HEK293 (cell line): ENCODE measurements around the gene PTPRJ.
A peak's percentile ranks its signal among the peaks of the same experiment; 100 is the strongest.

Experiments
- CTCF ChIA-PET: fragments of 350-600 bp; formaldehyde crosslinking; extraction: SDS; loops from one replicate; lab custom pipeline; 2021; ENCODE audit warnings: antibody characterized with exemption; lab: Yijun Ruan, JAX
- POLR2A ChIA-PET: fragments of 300-600 bp; formaldehyde crosslinking; extraction: SDS; loops from one replicate; lab custom pipeline; 2020; ENCODE audit warnings: antibody characterized with exemption, inconsistent platforms; lab: Yijun Ruan, JAX
- H3K27ac ChIP-seq: fragments of 200-500 bp; sonication (Bioruptor generic); 2 replicates; pipeline ENCODE4 v1.5.1; 2014; ENCODE audit warnings: low read depth, low read length, control low read depth, inconsistent platforms; ENCODE audit errors: extremely low read depth
- H3K36me3 ChIP-seq, 2 experiments: fragments of 200-500 bp in 1 of 2; sonication (Bioruptor generic) in 1 of 2; 1 replicate in 1 of 2; 2 replicates in 1 of 2; pipeline ENCODE4 v1.5.1; 2014 to 2017; ENCODE audit warnings: inconsistent platforms in 2 of 2, low read length in 2 of 2; ENCODE audit not compliant: control insufficient read depth in 2 of 2, insufficient read depth in 1 of 2
- H3K4me1 ChIP-seq: fragments of 200-500 bp; sonication (Bioruptor generic); 2 replicates; pipeline ENCODE4 v1.5.1; 2014; ENCODE audit warnings: mild to moderate bottlenecking, low read length, inconsistent platforms; ENCODE audit not compliant: control insufficient read depth, insufficient read depth
- H3K4me3 ChIP-seq: 2 replicates; pipeline ENCODE4 v1.5.1; 2011; ENCODE audit warnings: low read depth, mild to moderate bottlenecking, control low read depth, low read length, moderate library complexity
- H3K9me3 ChIP-seq: fragments of 200-500 bp; sonication (Bioruptor generic); 2 replicates; pipeline ENCODE4 v1.5.1; 2014; ENCODE audit warnings: low read depth, low read length, inconsistent platforms; ENCODE audit not compliant: control insufficient read depth, insufficient read depth
- ATF2 ChIP-seq: fragments of 450-650 bp; formaldehyde crosslinking; IDR thresholded peaks from 2 replicates; pipeline ENCODE4 v1.5.1; 2016; ENCODE audit warnings: missing biosample characterization, missing genetic modification characterization, low read depth
- BCL11B ChIP-seq: fragments of 450-650 bp; formaldehyde crosslinking; IDR thresholded peaks from 2 replicates; pipeline ENCODE4 v1.5.1; 2016; ENCODE audit warnings: low read depth, missing biosample characterization, missing genetic modification characterization
- GLIS2 ChIP-seq: fragments of 450-650 bp; formaldehyde crosslinking; IDR thresholded peaks from 2 replicates; pipeline ENCODE4 v1.5.1; 2016; ENCODE audit warnings: missing biosample characterization, missing genetic modification characterization
- HOXD13 ChIP-seq: sonication (generic); formaldehyde crosslinking; IDR thresholded peaks from 2 replicates; pipeline ENCODE4 v1.8.0; 2022; ENCODE audit warnings: missing genetic modification reagents, borderline replicate concordance
- ZBTB7A ChIP-seq: fragments of 450-650 bp; formaldehyde crosslinking; IDR thresholded peaks from 2 replicates; pipeline ENCODE4 v1.5.1; 2016; ENCODE audit warnings: low read depth, missing biosample characterization, missing genetic modification characterization
- ZEB2 ChIP-seq: fragments of 450-650 bp; formaldehyde crosslinking; IDR thresholded peaks from 2 replicates; pipeline ENCODE4 v1.5.1; 2016; ENCODE audit warnings: missing biosample characterization, missing genetic modification characterization
- ZNF19 ChIP-seq: fragments of 450-650 bp; formaldehyde crosslinking; IDR thresholded peaks from 2 replicates; pipeline ENCODE4; 2016; ENCODE audit warnings: missing biosample characterization, missing genetic modification characterization, low read depth
- ZNF221 ChIP-seq: fragments of 450-650 bp; formaldehyde crosslinking; IDR thresholded peaks from 2 replicates; pipeline ENCODE4 v1.5.1; 2017; ENCODE audit warnings: missing biosample characterization, missing genetic modification characterization, borderline replicate concordance
- ZNF266 ChIP-seq: fragments of 450-650 bp; formaldehyde crosslinking; IDR thresholded peaks from 2 replicates; pipeline ENCODE4 v1.5.1; 2016; ENCODE audit warnings: missing biosample characterization, missing genetic modification characterization, low read depth
- ZNF324 ChIP-seq: fragments of 450-650 bp; formaldehyde crosslinking; IDR thresholded peaks from 2 replicates; pipeline ENCODE4 v1.5.1; 2016; ENCODE audit warnings: missing biosample characterization, missing genetic modification characterization
- ZNF335 ChIP-seq: fragments of 450-650 bp; formaldehyde crosslinking; conservative IDR thresholded peaks from 2 replicates; pipeline ENCODE4 v1.5.1; 2016; ENCODE audit warnings: missing biosample characterization, missing genetic modification characterization
- ZNF341 ChIP-seq: fragments of 450-650 bp; formaldehyde crosslinking; IDR thresholded peaks from 2 replicates; pipeline ENCODE4; 2016; ENCODE audit warnings: low read depth, missing biosample characterization, missing genetic modification characterization
- ZNF350 ChIP-seq: fragments of 450-650 bp; formaldehyde crosslinking; IDR thresholded peaks from 2 replicates; pipeline ENCODE4 v1.5.0; 2017; ENCODE audit warnings: missing biosample characterization, mild to moderate bottlenecking, missing genetic modification characterization
- ZNF394 ChIP-seq: fragments of 450-650 bp; formaldehyde crosslinking; IDR thresholded peaks from 2 replicates; pipeline ENCODE4 v1.5.1; 2016; ENCODE audit warnings: missing biosample characterization, missing genetic modification characterization, mild to moderate bottlenecking, moderate library complexity, borderline replicate concordance
- ZNF416 ChIP-seq: fragments of 450-650 bp; formaldehyde crosslinking; IDR thresholded peaks from 2 replicates; pipeline ENCODE4 v1.5.1; 2016; ENCODE audit warnings: missing biosample characterization, missing genetic modification characterization
- ZNF433 ChIP-seq: fragments of 450-650 bp; formaldehyde crosslinking; IDR thresholded peaks from 2 replicates; pipeline ENCODE4 v1.5.1; 2016; ENCODE audit warnings: missing biosample characterization, missing genetic modification characterization, low read depth
- ZNF473 ChIP-seq: fragments of 450-650 bp; formaldehyde crosslinking; IDR thresholded peaks from 2 replicates; pipeline ENCODE4 v1.5.1; 2017; ENCODE audit warnings: missing biosample characterization, missing genetic modification characterization
- ZNF560 ChIP-seq: fragments of 450-650 bp; formaldehyde crosslinking; IDR thresholded peaks from 2 replicates; pipeline ENCODE4 v1.5.1; 2017; ENCODE audit warnings: missing biosample characterization, missing genetic modification characterization, borderline replicate concordance
- ZNF596 ChIP-seq: fragments of 450-650 bp; IDR thresholded peaks from 2 replicates; pipeline ENCODE4 v1.5.0; 2018; ENCODE audit warnings: missing biosample characterization, mild to moderate bottlenecking, missing genetic modification characterization, moderate library complexity
- ZNF621 ChIP-seq: fragments of 450-650 bp; formaldehyde crosslinking; IDR thresholded peaks from 2 replicates; pipeline ENCODE4 v1.5.1; 2017; ENCODE audit warnings: missing biosample characterization, missing genetic modification characterization
- ZNF629 ChIP-seq: fragments of 450-650 bp; formaldehyde crosslinking; IDR thresholded peaks from 2 replicates; pipeline ENCODE4 v1.5.1; 2017; ENCODE audit warnings: missing biosample characterization, missing genetic modification characterization
- ZNF677 ChIP-seq: fragments of 450-650 bp; IDR thresholded peaks from 2 replicates; pipeline ENCODE4 v1.5.0; 2018; ENCODE audit warnings: missing biosample characterization, mild to moderate bottlenecking, missing genetic modification characterization, moderate library complexity
- ZNF776 ChIP-seq: fragments of 450-650 bp; formaldehyde crosslinking; IDR thresholded peaks from 2 replicates; pipeline ENCODE4 v1.5.0; 2017; ENCODE audit warnings: missing biosample characterization, missing genetic modification characterization, borderline replicate concordance
- ZNF777 ChIP-seq: fragments of 450-650 bp; formaldehyde crosslinking; IDR thresholded peaks from 2 replicates; pipeline ENCODE4 v1.5.1; 2017; ENCODE audit warnings: missing biosample characterization, missing genetic modification characterization, borderline replicate concordance
- ZNF792 ChIP-seq: fragments of 450-650 bp; formaldehyde crosslinking; IDR thresholded peaks from 2 replicates; pipeline ENCODE4 v1.5.1; 2016; ENCODE audit warnings: missing biosample characterization, missing genetic modification characterization
- ZSCAN5A ChIP-seq: fragments of 450-650 bp; formaldehyde crosslinking; IDR thresholded peaks from 2 replicates; pipeline ENCODE4 v1.5.1; 2016; ENCODE audit warnings: missing biosample characterization, missing genetic modification characterization
- ZXDB ChIP-seq: fragments of 450-650 bp; formaldehyde crosslinking; IDR thresholded peaks from 2 replicates; pipeline ENCODE4 v1.5.1; 2016; ENCODE audit warnings: missing biosample characterization, missing genetic modification characterization
- TF ChIP-seq, protein P1 (sequence below): fragments of 450-650 bp; formaldehyde crosslinking; IDR thresholded peaks from 2 replicates; pipeline ENCODE4 v1.5.1; 2016; ENCODE audit warnings: missing biosample characterization, missing genetic modification characterization

The PTPRJ gene

DNA sequence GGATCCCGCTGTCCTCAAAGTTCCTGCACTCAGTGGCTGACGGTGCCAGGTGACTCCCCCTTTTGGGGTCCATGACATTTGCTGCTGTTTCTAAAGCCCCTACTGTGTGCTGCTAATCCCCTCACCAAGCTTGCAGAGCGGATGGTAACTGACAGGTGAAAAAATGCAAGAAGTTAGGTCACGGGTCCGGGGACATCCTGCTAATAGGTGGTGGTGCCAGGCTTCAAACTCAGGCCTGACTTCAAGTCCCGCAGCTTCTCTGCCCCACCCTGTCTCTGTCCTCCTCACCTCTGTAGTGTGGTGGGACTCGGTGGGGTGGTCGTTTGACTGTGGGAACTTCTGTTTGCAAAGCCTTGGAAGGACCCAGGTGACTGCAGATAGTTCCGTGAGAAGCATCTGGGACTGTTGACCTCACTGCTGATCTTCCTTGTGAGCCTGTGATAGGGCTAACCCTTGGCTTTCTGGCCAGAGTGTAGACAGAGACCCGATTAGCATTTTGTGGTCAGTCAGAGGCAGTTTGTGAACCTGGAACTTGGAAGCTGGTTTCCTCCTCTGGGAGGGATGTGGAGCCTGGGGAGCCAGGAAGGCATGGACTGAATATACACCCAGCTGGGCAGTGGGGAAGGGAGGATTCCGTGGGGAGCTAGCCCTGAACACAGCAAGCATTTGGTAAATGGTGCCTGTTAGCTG is 120.8 kb downstream of the PTPRJ start (continued):
- TF ChIP-seq ZNF416 (tag by site-specific recombination) (no peak), ZNF776 (tag by site-specific recombination) (no peak)
- TF ChIP-seq, protein P1, sequence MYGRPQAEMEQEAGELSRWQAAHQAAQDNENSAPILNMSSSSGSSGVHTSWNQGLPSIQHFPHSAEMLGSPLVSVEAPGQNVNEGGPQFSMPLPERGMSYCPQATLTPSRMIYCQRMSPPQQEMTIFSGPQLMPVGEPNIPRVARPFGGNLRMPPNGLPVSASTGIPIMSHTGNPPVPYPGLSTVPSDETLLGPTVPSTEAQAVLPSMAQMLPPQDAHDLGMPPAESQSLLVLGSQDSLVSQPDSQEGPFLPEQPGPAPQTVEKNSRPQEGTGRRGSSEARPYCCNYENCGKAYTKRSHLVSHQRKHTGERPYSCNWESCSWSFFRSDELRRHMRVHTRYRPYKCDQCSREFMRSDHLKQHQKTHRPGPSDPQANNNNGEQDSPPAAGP (tag by site-specific recombination), result no peak

DNA sequence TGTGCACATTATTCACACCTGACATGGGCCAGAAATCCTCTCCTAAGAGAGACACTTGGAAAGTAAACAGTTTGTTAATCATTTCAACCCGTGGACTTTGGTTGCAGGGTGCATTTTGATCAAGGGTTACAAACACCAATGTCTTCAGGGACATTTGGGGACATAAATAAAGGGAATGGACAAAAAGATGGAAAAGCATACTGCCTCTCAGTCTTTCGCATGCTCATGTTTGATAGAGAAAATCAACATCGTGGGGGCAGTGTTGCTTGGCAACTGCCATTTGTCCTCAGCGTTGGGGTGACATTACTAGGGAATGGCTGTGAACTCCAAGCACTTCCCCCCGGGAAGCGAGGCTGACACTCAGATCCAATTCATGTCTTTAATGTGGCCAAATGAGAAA is 121.6 kb downstream of the PTPRJ start:
- H3K4me3 ChIP-seq, result no peak overlapping the region
- POLR2A ChIA-PET, result no interaction called here
- no peak overlapping the region for H3K27ac ChIP-seq
- CTCF ChIA-PET, result interaction anchor here (0.5 to 0.9 kb wide), 2 partner anchors 9 to 298 kb away, joined by 3 read pairs; no protein-coding TSS in a partner anchor
- TF ChIP-seq ZSCAN5A (tag by site-specific recombination) (no peak), ZNF324 (no peak), ZNF596 (no peak), GLIS2 (tag by site-specific recombination) (no peak), BCL11B (tag by site-specific recombination) (no peak)
- TF ChIP-seq, all 188 proteins: peak for 0
- no peaks in the 10 kb centered on the region for H3K36me3 ChIP-seq
- no peaks in the 10 kb centered on the region for H3K9me3 ChIP-seq
- H3K4me1 ChIP-seq, result peaks cover 8% of the 10 kb centered on the region; the same call in 1 of the 2 replicates

DNA sequence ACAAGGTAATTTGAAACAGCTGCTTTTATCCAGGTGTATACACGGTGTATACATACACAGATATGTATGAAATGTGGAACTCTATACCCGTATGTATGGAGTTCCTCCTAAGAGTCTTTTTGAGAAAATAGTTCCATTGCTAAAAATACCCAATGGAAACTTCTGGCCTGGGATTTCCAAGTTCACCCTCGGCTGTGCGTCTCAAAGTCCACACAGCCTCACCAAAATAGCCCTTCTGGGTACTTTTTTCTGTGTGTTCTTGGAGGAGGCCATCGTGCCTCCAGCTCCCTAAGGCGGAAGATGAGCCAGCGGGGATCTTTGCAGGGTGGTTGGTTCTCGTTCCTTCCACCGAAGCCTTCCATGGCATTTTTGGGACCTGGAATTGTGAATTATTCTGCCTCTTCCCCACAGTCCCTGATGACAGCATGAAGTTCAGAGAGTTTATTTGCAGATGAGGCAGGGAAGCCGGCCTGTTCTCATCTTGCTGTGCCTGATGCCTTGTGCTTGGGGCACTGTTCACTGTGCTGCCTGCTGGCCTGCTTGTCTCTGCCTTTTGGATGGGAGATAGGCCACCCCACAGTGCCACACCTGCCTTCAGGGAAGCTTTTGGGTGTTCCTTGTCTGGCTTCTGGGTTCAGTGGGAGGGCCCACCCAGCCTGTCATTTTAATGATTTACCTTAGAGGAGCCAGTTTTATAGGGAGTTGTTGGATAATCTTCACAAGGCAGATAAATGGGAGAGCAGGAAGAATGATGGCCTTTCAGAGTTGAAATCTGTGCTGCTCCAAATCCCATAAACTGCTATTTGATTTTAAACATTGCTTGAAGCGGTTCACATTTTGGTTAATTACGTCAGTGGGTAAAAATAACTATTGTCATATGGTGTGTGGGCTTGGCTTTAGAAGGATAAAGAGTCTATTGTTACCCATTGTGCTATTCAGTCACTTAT is 123.5 kb downstream of the PTPRJ start:
- Histone ChIP-seq H3K9me3 (no peaks in the 10 kb centered on the region), H3K36me3 (no peaks in the 10 kb centered on the region), H3K4me3 (no peak overlapping the region), H3K4me1 (peaks cover 4% of the 10 kb centered on the region; the same call in 1 of the 2 replicates), H3K27ac (peak overlapping the region; percentile 14; the same call in 1 of the 2 replicates)
- ChIA-PET POLR2A (no interaction called here), CTCF (interaction anchor here (6.3 kb wide), 1 partner anchor 170 kb away, joined by 122 read pairs; no protein-coding TSS in a partner anchor)
- TF ChIP-seq ZNF776 (tag by site-specific recombination) (no peak), ZXDB (tag by site-specific recombination) (no peak), ZNF335 (tag by site-specific recombination) (0 out of 2 replicates have a peak, but pooled peaks have one; percentile 13), ZBTB7A (tag by site-specific recombination) (no peak), ZNF394 (0 out of 2 replicates have a peak, but pooled peaks have one; percentile 20), ZNF777 (tag by site-specific recombination) (no peak), ZNF221 (tag by site-specific recombination) (no peak), ZNF341 (tag by site-specific recombination) (no peak), ZNF792 (tag by site-specific recombination) (no peak), ZNF677 (tag by site-specific recombination) (no peak), HOXD13 (CRISPR knock-in tag) (no peak), ZNF621 (tag by site-specific recombination) (no peak), ZNF560 (tag by site-specific recombination) (no peak), ZNF350 (tag by site-specific recombination) (no peak), ZEB2 (0 out of 2 replicates have a peak, but pooled peaks have one; percentile 25), ZNF473 (tag by site-specific recombination) (no peak), ZNF433 (tag by site-specific recombination) (no peak), ZNF19 (tag by site-specific recombination) (no peak), ZNF266 (tag by site-specific recombination) (no peak), ZNF629 (no peak), ATF2 (tag by site-specific recombination) (peak; percentile 68; the same call in 1 of the 2 replicates)
